ENCODE data around the gene CLEC16A. TPM values are rescaled to one million over a fixed set of nuclear protein-coding genes. Genes with fewer than 3 reads are reported as not detected.

The CLEC16A gene
- total and polyA plus RNA-seq, 3 experiments from 2014 or later = 18.6 to 38.2 (median 38.1) TPM

- H3K36me3 Mint-ChIP-seq = peaks cover 0 to 33% (median 1%) of the 10 kb centered on the region in 3 donors
- Histone ChIP-seq H3K9me3 (ENCODE audit: low read length) (no peaks in the 10 kb centered on the region), H3K4me3 (ENCODE audit: low read length) (no peak overlapping the region), H3K4me1 (ENCODE audit: insufficient read depth, low read length) (no peaks in the 10 kb centered on the region), H3K27me3 (ENCODE audit: insufficient read depth, low read length, poor library complexity, severe bottlenecking) (no peaks in the 10 kb centered on the region), H3K36me3 (ENCODE audit: insufficient read depth, low read length) (no peaks in the 10 kb centered on the region), H3K27ac (ENCODE audit: low read depth, low read length) (no peak overlapping the region)
- no peaks in the 10 kb centered on the region for H3K9me3 Mint-ChIP-seq
- ChIA-PET POLR2A (no interaction called here), CTCF (no interaction called here)
- no peaks in the 10 kb centered on the region for H3K27me3 Mint-ChIP-seq
- no peak overlapping the region for H3K27ac Mint-ChIP-seq
- H3K4me3 Mint-ChIP-seq = no peak overlapping the region
- H3K4me1 Mint-ChIP-seq = peaks cover 0 to 6% (median 0%) of the 10 kb centered on the region in 3 donors
- no peak for DNase-seq
Observed at GRCh38 chr16:11163761-11164261, 219.4 kb downstream of the CLEC16A start.

GRCh38 chr16:11164482-11165270, 220.3 kb downstream of the CLEC16A start:
- no peaks in the 10 kb centered on the region for H3K27me3 Mint-ChIP-seq
- H3K4me1 Mint-ChIP-seq = peaks cover 0 to 6% (median 0%) of the 10 kb centered on the region in 3 donors
- Histone ChIP-seq H3K36me3 (ENCODE audit: insufficient read depth, low read length) (no peaks in the 10 kb centered on the region), H3K27ac (ENCODE audit: low read depth, low read length) (no peak overlapping the region), H3K27me3 (ENCODE audit: insufficient read depth, low read length, poor library complexity, severe bottlenecking) (no peaks in the 10 kb centered on the region), H3K4me1 (ENCODE audit: insufficient read depth, low read length) (no peaks in the 10 kb centered on the region), H3K9me3 (ENCODE audit: low read length) (no peaks in the 10 kb centered on the region), H3K4me3 (ENCODE audit: low read length) (no peak overlapping the region)
- H3K9me3 Mint-ChIP-seq = no peaks in the 10 kb centered on the region
- peaks cover 0 to 39% (median 1%) of the 10 kb centered on the region in 3 donors for H3K36me3 Mint-ChIP-seq
- peak overlapping the region in 2 of 8 donors; percentile 34 to 38 for H3K27ac Mint-ChIP-seq
- H3K4me3 Mint-ChIP-seq = no peak overlapping the region
- CTCF ChIA-PET = no interaction called here
- peak in 1 of 5 donors; percentile 9 for DNase-seq
- POLR2A ChIA-PET = no interaction called here

GRCh38 chr16:11165349-11165748, 221.0 kb downstream of the CLEC16A start:
- H3K27me3 Mint-ChIP-seq = no peaks in the 10 kb centered on the region
- no peaks in the 10 kb centered on the region for H3K9me3 ChIP-seq (ENCODE audit: low read length)
- no peaks in the 10 kb centered on the region for H3K9me3 Mint-ChIP-seq
- H3K27ac Mint-ChIP-seq = peak overlapping the region in 1 of 8 donors; percentile 34
- H3K4me3 Mint-ChIP-seq = no peak overlapping the region
- H3K27ac ChIP-seq (ENCODE audit: low read depth, low read length) = no peak overlapping the region
- H3K4me1 Mint-ChIP-seq = peaks cover 0 to 6% (median 0%) of the 10 kb centered on the region in 3 donors
- H3K4me1 ChIP-seq (ENCODE audit: insufficient read depth, low read length) = no peaks in the 10 kb centered on the region
- H3K4me3 ChIP-seq (ENCODE audit: low read length) = no peak overlapping the region
- POLR2A ChIA-PET = no interaction called here
- H3K36me3 Mint-ChIP-seq = peaks cover 0 to 42% (median 1%) of the 10 kb centered on the region in 3 donors
- H3K36me3 ChIP-seq (ENCODE audit: insufficient read depth, low read length) = no peaks in the 10 kb centered on the region
- CTCF ChIA-PET = no interaction called here
- no peaks in the 10 kb centered on the region for H3K27me3 ChIP-seq (ENCODE audit: insufficient read depth, low read length, poor library complexity, severe bottlenecking)
- no peak for DNase-seq

- no peaks in the 10 kb centered on the region for H3K27me3 Mint-ChIP-seq
- Histone ChIP-seq H3K4me1 (ENCODE audit: insufficient read depth, low read length) (no peaks in the 10 kb centered on the region), H3K4me3 (ENCODE audit: low read length) (no peak overlapping the region), H3K27ac (ENCODE audit: low read depth, low read length) (no peak overlapping the region), H3K9me3 (ENCODE audit: low read length) (no peaks in the 10 kb centered on the region), H3K27me3 (ENCODE audit: insufficient read depth, low read length, poor library complexity, severe bottlenecking) (no peaks in the 10 kb centered on the region), H3K36me3 (ENCODE audit: insufficient read depth, low read length) (no peaks in the 10 kb centered on the region)
- H3K9me3 Mint-ChIP-seq = no peaks in the 10 kb centered on the region
- H3K27ac Mint-ChIP-seq = peak overlapping the region in 1 of 8 donors; percentile 48
- CTCF ChIA-PET = no interaction called here
- H3K4me3 Mint-ChIP-seq = no peak overlapping the region
- no peak for DNase-seq
- H3K4me1 Mint-ChIP-seq = peaks cover 0 to 6% (median 0%) of the 10 kb centered on the region in 3 donors
- H3K36me3 Mint-ChIP-seq = peaks cover 0 to 46% (median 1%) of the 10 kb centered on the region in 3 donors
- POLR2A ChIA-PET = no interaction called here
Observed at GRCh38 chr16:11165894-11166665, 221.7 kb downstream of the CLEC16A start.

DNA sequence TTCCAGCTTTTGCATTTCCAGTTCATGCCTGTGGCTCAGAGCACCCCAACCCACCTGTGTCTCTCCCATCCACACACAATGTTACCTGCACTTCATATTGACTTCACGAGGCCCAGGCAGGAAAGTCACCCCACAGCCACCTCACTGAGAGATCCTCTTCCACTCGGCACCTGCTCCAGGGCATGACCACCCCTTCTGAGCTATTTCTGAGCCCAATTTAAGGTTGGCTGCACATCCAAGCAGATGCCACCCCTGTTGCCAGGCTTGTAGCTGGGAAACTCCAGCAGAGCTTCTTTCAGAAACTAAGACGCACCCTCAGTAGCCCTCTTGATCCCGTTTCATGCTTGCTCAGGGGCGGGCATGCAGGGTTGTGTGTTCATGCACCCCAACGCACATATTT, 223.2 kb downstream of the CLEC16A start:
- CTCF ChIA-PET = no interaction called here
- H3K9me3 ChIP-seq (ENCODE audit: low read length) = no peaks in the 10 kb centered on the region
- no peak overlapping the region for H3K27ac ChIP-seq (ENCODE audit: low read depth, low read length)
- DNase-seq = no peak
- Mint-ChIP-seq H3K36me3 (peaks cover 1 to 46% (median 4%) of the 10 kb centered on the region in 3 donors), H3K4me3 (no peak overlapping the region), H3K27me3 (no peaks in the 10 kb centered on the region), H3K27ac (peak overlapping the region in 1 of 8 donors; percentile 23), H3K4me1 (peaks cover 0 to 3% (median 0%) of the 10 kb centered on the region in 3 donors), H3K9me3 (no peaks in the 10 kb centered on the region)
- H3K4me1 ChIP-seq (ENCODE audit: insufficient read depth, low read length) = no peaks in the 10 kb centered on the region
- no peaks in the 10 kb centered on the region for H3K36me3 ChIP-seq (ENCODE audit: insufficient read depth, low read length)
- H3K4me3 ChIP-seq (ENCODE audit: low read length) = no peak overlapping the region
- no peaks in the 10 kb centered on the region for H3K27me3 ChIP-seq (ENCODE audit: insufficient read depth, low read length, poor library complexity, severe bottlenecking)
- POLR2A ChIA-PET = no interaction called here

GRCh38 chr16:11168386-11169051, 224.2 kb downstream of the CLEC16A start:
- H3K27ac ChIP-seq (ENCODE audit: low read depth, low read length) = no peak overlapping the region
- no peak for DNase-seq
- no peak overlapping the region for H3K4me3 Mint-ChIP-seq
- no peaks in the 10 kb centered on the region for H3K36me3 ChIP-seq (ENCODE audit: insufficient read depth, low read length)
- no peaks in the 10 kb centered on the region for H3K4me1 ChIP-seq (ENCODE audit: insufficient read depth, low read length)
- CTCF ChIA-PET = interaction anchor here (0.8 kb wide), 1 partner anchor 50 kb away, joined by 3 read pairs; no protein-coding TSS in a partner anchor
- H3K27me3 ChIP-seq (ENCODE audit: insufficient read depth, low read length, poor library complexity, severe bottlenecking) = no peaks in the 10 kb centered on the region
- H3K4me1 Mint-ChIP-seq = no peaks in the 10 kb centered on the region
- H3K36me3 Mint-ChIP-seq = peaks cover 2 to 49% (median 4%) of the 10 kb centered on the region in 3 donors
- no peaks in the 10 kb centered on the region for H3K9me3 Mint-ChIP-seq
- no peaks in the 10 kb centered on the region for H3K9me3 ChIP-seq (ENCODE audit: low read length)
- H3K27me3 Mint-ChIP-seq = no peaks in the 10 kb centered on the region
- POLR2A ChIA-PET = no interaction called here
- no peak overlapping the region for H3K27ac Mint-ChIP-seq
- no peak overlapping the region for H3K4me3 ChIP-seq (ENCODE audit: low read length)

DNA sequence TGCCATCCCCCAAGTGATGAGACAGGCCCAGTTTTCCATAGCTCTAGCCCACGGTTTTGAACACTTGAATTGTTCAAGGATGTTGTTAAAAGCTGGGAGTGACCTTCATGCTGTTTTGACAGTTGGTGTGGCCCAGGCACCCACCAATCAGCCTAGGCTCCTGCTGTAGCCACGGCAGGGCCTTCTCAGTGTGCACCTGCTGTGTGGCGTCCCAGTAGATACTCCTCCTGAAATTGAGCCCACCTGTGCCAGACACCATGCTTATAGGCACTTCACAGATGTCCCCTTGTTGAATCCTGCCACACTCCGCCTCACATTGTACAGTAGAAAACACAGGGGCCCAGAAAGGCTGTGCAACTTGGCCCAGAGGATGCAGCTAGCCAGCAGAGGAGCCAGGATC, 225.3 kb downstream of the CLEC16A start:
- DNase-seq = no peak
- no peaks in the 10 kb centered on the region for H3K27me3 ChIP-seq (ENCODE audit: insufficient read depth, low read length, poor library complexity, severe bottlenecking)
- H3K9me3 Mint-ChIP-seq = no peaks in the 10 kb centered on the region
- ChIA-PET CTCF (no interaction called here), POLR2A (no interaction called here)
- H3K36me3 Mint-ChIP-seq = peaks cover 4 to 60% (median 10%) of the 10 kb centered on the region in 3 donors
- H3K27me3 Mint-ChIP-seq = no peaks in the 10 kb centered on the region
- H3K4me3 ChIP-seq (ENCODE audit: low read length) = no peak overlapping the region
- no peak overlapping the region for H3K4me3 Mint-ChIP-seq
- peak overlapping the region in 3 of 8 donors; percentile 27 to 77 (median 65) for H3K27ac Mint-ChIP-seq
- H3K27ac ChIP-seq (ENCODE audit: low read depth, low read length) = no peak overlapping the region
- no peaks in the 10 kb centered on the region for H3K9me3 ChIP-seq (ENCODE audit: low read length)
- peaks cover 0 to 1% (median under 1%) of the 10 kb centered on the region in 3 donors for H3K4me1 Mint-ChIP-seq
- H3K4me1 ChIP-seq (ENCODE audit: insufficient read depth, low read length) = no peaks in the 10 kb centered on the region
- H3K36me3 ChIP-seq (ENCODE audit: insufficient read depth, low read length) = no peaks in the 10 kb centered on the region
